H1 (cell line): Measurements from ENCODE around the gene FRMD3. TPM values are rescaled to one million over a fixed set of nuclear protein-coding genes. Genes with fewer than 3 reads are reported as not detected.

Experiments used
- CTCF ChIA-PET: fragments of 300-600 bp; sonication (Branson Sonifier 250); formaldehyde crosslinking; loops from one replicate; lab custom pipeline; 2021; ENCODE audit not compliant: partially characterized antibody; lab: Charles Lee
- POLR2A ChIA-PET: fragments of 300-600 bp; sonication (Branson Sonifier 250); formaldehyde crosslinking; loops from one replicate; lab custom pipeline; 2021; ENCODE audit warnings: inconsistent platforms; ENCODE audit not compliant: partially characterized antibody; lab: Charles Lee
- DNase-seq, 2 experiments: peaks; one replicate each; pipeline versions ENCODE4 v3.0.0 to v3.0.0-alpha.2; 2010 to 2022; ENCODE audit warnings: low spot score in 2 of 2, low read depth in 1 of 2, mixed read lengths in 1 of 2
- FAIRE-seq: peaks from 2 replicates; lab custom pipeline; 2011; peaks lifted over from hg19 to GRCh38; lab: Jason Lieb, UNC
- H2AFZ ChIP-seq: 2 replicates; pipeline ENCODE4 v1.8.1; 2012; ENCODE audit warnings: low read length, inconsistent platforms
- H2AK5ac ChIP-seq: 2 replicates; pipeline ENCODE4 v1.6.1; 2013; ENCODE audit warnings: low read depth, low read length
- H2BK120ac ChIP-seq: replicated peaks from 2 replicates; pipeline ENCODE3; 2013; ENCODE audit warnings: low read depth, low read length, inconsistent platforms
- H2BK12ac ChIP-seq: 2 replicates; pipeline ENCODE4 v1.6.1; 2013; ENCODE audit warnings: low read depth, low read length
- H2BK15ac ChIP-seq: 2 replicates; pipeline ENCODE4 v1.6.1; 2013; ENCODE audit warnings: low read length
- H2BK20ac ChIP-seq: 2 replicates; pipeline ENCODE4 v1.6.1; 2013; ENCODE audit warnings: low read length
- H2BK5ac ChIP-seq: 2 replicates; pipeline ENCODE4 v1.6.1; 2013; ENCODE audit warnings: low read depth, low read length
- H3K14ac ChIP-seq: 2 replicates; pipeline ENCODE4 v1.6.1; 2013; ENCODE audit warnings: inconsistent platforms; ENCODE audit not compliant: insufficient read length
- H3K18ac ChIP-seq: 2 replicates; pipeline ENCODE4 v1.6.1; 2013; ENCODE audit warnings: low read length; ENCODE audit errors: extremely low read depth
- H3K23ac ChIP-seq: 2 replicates; pipeline ENCODE4 v1.6.1; 2013; ENCODE audit warnings: inconsistent platforms; ENCODE audit not compliant: insufficient read length
- H3K23me2 ChIP-seq: 2 replicates; pipeline ENCODE4 v1.6.1; 2013; ENCODE audit warnings: low read depth, low read length
- H3K27ac ChIP-seq: 2 replicates; pipeline ENCODE4 v1.6.1; 2011; ENCODE audit warnings: low read depth, low read length, inconsistent platforms
- H3K27me3 ChIP-seq, 4 experiments: replicated peaks in 1 of 4; 1 replicate in 1 of 4; 2 replicates in 3 of 4; pipeline versions ENCODE4 v1.6.1 to v1.8.1; 2011 to 2013; ENCODE audit warnings: low read length in 3 of 4, mild to moderate bottlenecking in 3 of 4, inconsistent platforms in 2 of 4, mixed read lengths in 2 of 4, moderate library complexity in 1 of 4; ENCODE audit not compliant: control insufficient read depth in 3 of 4, insufficient read depth in 3 of 4; ENCODE audit errors: extremely low read depth in 1 of 4
- H3K36me3 ChIP-seq, 4 experiments: 2 replicates each; pipeline versions ENCODE4 v1.6.1 to v1.8.1; 2011 to 2013; ENCODE audit warnings: mild to moderate bottlenecking in 4 of 4, low read length in 3 of 4, moderate library complexity in 2 of 4, control low read depth in 1 of 4, inconsistent platforms in 1 of 4; ENCODE audit not compliant: insufficient read depth in 4 of 4, control insufficient read depth in 2 of 4
- H3K4ac ChIP-seq: replicated peaks from 2 replicates; pipeline ENCODE3; 2013; ENCODE audit warnings: low read length, low read depth, mixed read lengths, inconsistent platforms; ENCODE audit not compliant: insufficient read length
- H3K4me1 ChIP-seq, 4 experiments: replicated peaks in 1 of 4; 1 replicate in 1 of 4; 2 replicates in 3 of 4; pipeline versions ENCODE4 v1.6.1 to v1.8.1; 2011 to 2013; ENCODE audit warnings: low read length in 3 of 4, inconsistent platforms in 2 of 4, mixed read lengths in 1 of 4; ENCODE audit not compliant: insufficient read depth in 4 of 4, control insufficient read depth in 3 of 4
- H3K4me2 ChIP-seq, 2 experiments: 2 replicates each; pipeline versions ENCODE4 v1.6.1 to v1.8.1; 2011 to 2013; ENCODE audit warnings: low read depth in 2 of 2, low read length in 2 of 2, control low read depth in 1 of 2, inconsistent platforms in 1 of 2, mild to moderate bottlenecking in 1 of 2; ENCODE audit not compliant: insufficient read depth in 1 of 2
- H3K4me3 ChIP-seq, 4 experiments: fragments of 200-600, 300-600 bp in 1 of 4; sonication (generic), shearing (Covaris generic), sonication (Bioruptor Twin) in 1 of 4; 2 replicates each; pipeline versions ENCODE4 v1.5.1 to v1.8.1; 2011 to 2016; ENCODE audit warnings: low read length in 4 of 4, low read depth in 3 of 4, control low read depth in 2 of 4, inconsistent platforms in 2 of 4, mild to moderate bottlenecking in 2 of 4, mixed read lengths in 1 of 4, moderate library complexity in 1 of 4; ENCODE audit not compliant: insufficient read depth in 2 of 4; ENCODE audit errors: extremely low read depth in 1 of 4
- H3K56ac ChIP-seq: replicated peaks from 2 replicates; pipeline ENCODE3; 2013; ENCODE audit warnings: low read depth, mild to moderate bottlenecking, mixed read lengths, low read length, inconsistent platforms; ENCODE audit not compliant: insufficient read length
- H3K79me1 ChIP-seq: 2 replicates; pipeline ENCODE4 v1.6.1; 2013; ENCODE audit warnings: low read depth, low read length, control low read depth
- H3K79me2 ChIP-seq, 2 experiments: 2 replicates each; pipeline versions ENCODE4 v1.6.1 to v1.8.1; 2012 to 2013; ENCODE audit warnings: low read length in 2 of 2, mild to moderate bottlenecking in 2 of 2, inconsistent platforms in 1 of 2; ENCODE audit not compliant: insufficient read depth in 2 of 2, control insufficient read depth in 1 of 2
- H3K9ac ChIP-seq, 4 experiments: replicated peaks in 1 of 4; 1 replicate in 1 of 4; 2 replicates in 3 of 4; pipeline versions ENCODE4 v1.6.1 to v1.8.1; 2011 to 2013; ENCODE audit warnings: low read depth in 3 of 4, low read length in 3 of 4, control low read depth in 2 of 4, mild to moderate bottlenecking in 2 of 4, moderate library complexity in 2 of 4, inconsistent platforms in 1 of 4; ENCODE audit errors: extremely low read depth in 1 of 4
- H3K9me3 ChIP-seq, 2 experiments: 2 replicates each; pipeline versions ENCODE4 v1.6.1 to v1.8.1; 2012 to 2013; ENCODE audit warnings: mild to moderate bottlenecking in 2 of 2, moderate library complexity in 2 of 2, control low read depth in 1 of 2, inconsistent platforms in 1 of 2, low read depth in 1 of 2, low read length in 1 of 2, mixed read lengths in 1 of 2; ENCODE audit not compliant: insufficient read depth in 2 of 2
- H4K20me1 ChIP-seq, 2 experiments: replicated peaks in 1 of 2; 2 replicates each; pipeline versions ENCODE3 to v1.8.1; 2011 to 2013; ENCODE audit warnings: inconsistent platforms in 2 of 2, low read length in 2 of 2, mild to moderate bottlenecking in 1 of 2; ENCODE audit not compliant: insufficient read depth in 2 of 2, control insufficient read depth in 1 of 2
- H4K5ac ChIP-seq: 2 replicates; pipeline ENCODE4 v1.6.1; 2013; ENCODE audit warnings: low read length, low read depth, mixed read lengths, inconsistent platforms; ENCODE audit not compliant: insufficient read length
- H4K8ac ChIP-seq: 2 replicates; pipeline ENCODE4 v1.8.0; 2013; ENCODE audit warnings: mild to moderate bottlenecking, moderate library complexity, low read length, inconsistent platforms; ENCODE audit not compliant: insufficient read depth; ENCODE audit errors: extremely low read depth
- H4K91ac ChIP-seq: replicated peaks from 2 replicates; pipeline ENCODE3; 2013; ENCODE audit warnings: low read length, mixed read lengths, inconsistent platforms; ENCODE audit not compliant: insufficient read length
- CHD1 ChIP-seq: IDR thresholded peaks from 2 replicates; pipeline ENCODE4 v1.6.1; 2012; ENCODE audit warnings: low read depth, low read length, improper control_type of control experiment
- HDAC2 ChIP-seq, 2 experiments: fragments of 300-600 bp in 1 of 2; sonication (generic) in 1 of 2; IDR thresholded peaks; 2 replicates each; pipeline ENCODE4 v1.6.1; 2011 to 2012; ENCODE audit warnings: low read depth in 2 of 2, low read length in 2 of 2, mild to moderate bottlenecking in 2 of 2, moderate library complexity in 2 of 2, borderline replicate concordance in 1 of 2, inconsistent platforms in 1 of 2
- POLR2A ChIP-seq, 2 experiments: IDR thresholded peaks; 1 replicate in 1 of 2; 2 replicates in 1 of 2; pipeline ENCODE4 v1.6.1; 2011; ENCODE audit warnings: low read depth in 2 of 2, low read length in 2 of 2, mild to moderate bottlenecking in 2 of 2; ENCODE audit errors: control extremely low read depth in 1 of 2
- POLR2AphosphoS5 ChIP-seq: IDR thresholded peaks from 2 replicates; pipeline ENCODE4 v1.6.1; 2011; ENCODE audit warnings: low read depth, low read length
- RAD21 ChIP-seq, 2 experiments: IDR thresholded peaks in 1 of 2; conservative IDR thresholded peaks in 1 of 2; 2 replicates each; pipeline ENCODE4 v1.6.1; 2011; ENCODE audit warnings: low read depth in 2 of 2, low read length in 2 of 2, improper control_type of control experiment in 1 of 2, inconsistent platforms in 1 of 2, mild to moderate bottlenecking in 1 of 2, moderate library complexity in 1 of 2
- RBBP5 ChIP-seq: IDR thresholded peaks from 2 replicates; pipeline ENCODE4 v1.7.1; 2012; ENCODE audit warnings: low read depth, mild to moderate bottlenecking, inconsistent platforms, low read length, moderate library complexity, borderline replicate concordance
- RXRA ChIP-seq: IDR thresholded peaks from 2 replicates; pipeline ENCODE4 v1.6.1; 2011; ENCODE audit warnings: low read depth, mild to moderate bottlenecking, low read length, moderate library complexity; ENCODE audit not compliant: insufficient read depth
- SAP30 ChIP-seq: fragments of 300-600 bp; sonication (generic); IDR thresholded peaks from 2 replicates; pipeline ENCODE4 v1.7.1; 2012; ENCODE audit warnings: low read length, moderate library complexity, mild to moderate bottlenecking, inconsistent platforms; ENCODE audit not compliant: insufficient read depth, insufficient replicate concordance
- TCF12 ChIP-seq: IDR thresholded peaks from 2 replicates; pipeline ENCODE4 v1.6.1; 2011; ENCODE audit warnings: low read depth, mild to moderate bottlenecking, low read length
- ZNF274 ChIP-seq: IDR thresholded peaks from 2 replicates; pipeline ENCODE4 v1.7.0; 2012; ENCODE audit warnings: low read length, borderline replicate concordance; ENCODE audit errors: extremely low read depth
- WGBS, 2 experiments: shearing (Covaris generic) in 1 of 2; methylation state at CpG; one replicate each; pipeline versions ENCODE4 v1.1.6 to v1.1.7; 2013 to 2015; ENCODE audit warnings: low lambda C conversion rate in 2 of 2, mixed read lengths in 2 of 2, inconsistent platforms in 1 of 2, low coverage in 1 of 2, missing lambda C conversion rate in 1 of 2; ENCODE audit not compliant: insufficient replicate concordance in 2 of 2, insufficient coverage in 1 of 2, insufficient read length in 1 of 2; ENCODE audit errors: extremely low coverage in 1 of 2, missing lambda C conversion rate in 1 of 2; 5-methylcytosine and 5-hydroxymethylcytosine counted together
- polyA plus RNA-seq, 7 experiments: library from polyadenylated mRNA; depleted of rRNA in 3 of 7; stranded (reverse) in 5 of 7; unstranded in 2 of 7; fragments of >200 nt in 5 of 7; fragments of 200-250 nt in 2 of 7; gene quantifications; 1 replicate in 5 of 7; 2 replicates in 1 of 7; 4 replicates in 1 of 7; pipeline versions ENCODE4 v1.2.1 to v1.2.3, GENCODE V29; 2011 to 2013; ENCODE audit warnings: missing spikeins in 2 of 7, mixed read lengths in 2 of 7
- total RNA-seq: library from RNA; stranded (reverse); fragmentation: NEBNext Ultra II Directional; extraction: Animal tissue kit (Norgen Biotek cat#: 25700); gene quantifications from 2 replicates; pipeline ENCODE4 v1.2.1, GENCODE V29; 2021

FRMD3 gene
- total and polyA plus RNA-seq, 2 of the 8 experiments (the other 6 are each of a cell fraction or from before 2014, with no cell fraction given), result 0.15 to 1.4 TPM

- no peaks in the 10 kb centered on the region for H3K27me3 ChIP-seq
- no peak overlapping the region for H3K4me3 ChIP-seq
- H3K9ac ChIP-seq, result no peak overlapping the region
- no peak overlapping the region for H2AFZ ChIP-seq
- no peak overlapping the region for H2BK120ac ChIP-seq
- H2BK12ac ChIP-seq, result peak overlapping the region; percentile 68
- no peak overlapping the region for H3K23ac ChIP-seq
- H2BK15ac ChIP-seq, result no peak overlapping the region; the same call in 1 of the 2 replicates
- no peak overlapping the region for H2BK20ac ChIP-seq
- no peak overlapping the region for H3K56ac ChIP-seq
- H3K18ac ChIP-seq, result 0 out of 2 replicates have a peak overlapping the region, but pooled peaks have one; percentile 24
- no peaks in the 10 kb centered on the region for H3K79me2 ChIP-seq
- no peak overlapping the region for H3K27ac ChIP-seq
- H4K20me1 ChIP-seq, result no peaks in the 10 kb centered on the region
- H2BK5ac ChIP-seq, result no peak overlapping the region
- WGBS, 2 experiments, result 88% methylated on average over 9 of the region's 11 CpGs; no CpG with 5 or more reads in 1 of the 2 experiments
- POLR2A ChIA-PET, result no interaction called here
- TF ChIP-seq POLR2AphosphoS5 (no peak), TCF12 (no peak), CHD1 (no peak), RBBP5 (no peak), RAD21 (IDR thresholded peaks at IDR 0.05 in 1 of 2, conservative IDR thresholded peaks at IDR 0.05 in 1 of 2; ENCODE audit: low read depth in 2 of 2, low read length in 2 of 2) (no peak), ZNF274 (no peak), RXRA (no peak), POLR2A (IDR thresholded peaks at IDR 0.05; ENCODE audit: control extremely low read depth in 1 of 2, low read depth in 2 of 2, low read length in 2 of 2) (no peak), SAP30 (no peak), HDAC2 (IDR thresholded peaks at IDR 0.05; ENCODE audit: borderline replicate concordance in 1 of 2, low read depth in 2 of 2, low read length in 2 of 2) (no peak)
- TF ChIP-seq, all 59 proteins: peak for 0
- H3K79me1 ChIP-seq, result no peaks in the 10 kb centered on the region
- no peak overlapping the region for H3K14ac ChIP-seq
- peaks cover 0 to 3% of the 10 kb centered on the region in 2 experiments; a peak in 1 of 4 replicates for H3K9me3 ChIP-seq
- CTCF ChIA-PET, result interaction anchor here (0.8 to 1.9 kb wide), 4 partner anchors 47 to 331 kb away, joined by 3 to 6 read pairs (median 4); no protein-coding TSS in a partner anchor
- no peak overlapping the region; a peak in 1 of 4 replicates for H3K4me2 ChIP-seq
- no peak overlapping the region for H4K91ac ChIP-seq
- H3K4me1 ChIP-seq, result no peaks in the 10 kb centered on the region; a peak in 1 of 7 replicates
- H4K8ac ChIP-seq, result no peak overlapping the region
- no peaks in the 10 kb centered on the region for H3K23me2 ChIP-seq
- H2AK5ac ChIP-seq, result no peak overlapping the region
- H3K36me3 ChIP-seq, result no peaks in the 10 kb centered on the region
- DNase-seq (no peak), FAIRE-seq (no peak)
- no peak overlapping the region for H4K5ac ChIP-seq
- no peak overlapping the region for H3K4ac ChIP-seq
Observed at GRCh38 chr9:83266666-83267496, 271.3 kb downstream of the FRMD3 start.
